Activated T-helper 17 cell treated with anti-CD3 and anti-CD28 coated beads, Interleukin-2, amount 50 U/mL, for 72 hours (primary cell): ENCODE measurements around the gene RASGEF1C. TPM values are rescaled to one million over a fixed set of nuclear protein-coding genes. Genes with fewer than 3 reads are reported as not detected.

Experiments
- ATAC-seq: fragments of 150-1000 bp; cut with Tn5 transposase; replicated peaks from 2 replicates; pipeline ENCODE4 v1.10.0; 2021; ENCODE audit warnings: mild to moderate bottlenecking, moderate library complexity
- H3K27ac Mint-ChIP-seq: one replicate; pipeline ENCODE4 v1.8.0; 2022; ENCODE audit warnings: mixed read lengths
- H3K27me3 Mint-ChIP-seq: one replicate; pipeline ENCODE4 v1.8.0; 2022; ENCODE audit warnings: mixed read lengths
- H3K36me3 Mint-ChIP-seq: one replicate; pipeline ENCODE4 v1.8.0; 2022; ENCODE audit warnings: low read depth, mild to moderate bottlenecking, mixed read lengths
- H3K4me1 Mint-ChIP-seq: one replicate; pipeline ENCODE4 v1.8.0; 2022; ENCODE audit warnings: mixed read lengths
- H3K4me3 Mint-ChIP-seq: one replicate; pipeline ENCODE4 v1.8.0; 2022; ENCODE audit warnings: mild to moderate bottlenecking, mixed read lengths
- H3K9me3 Mint-ChIP-seq: one replicate; pipeline ENCODE4 v1.8.0; 2022; ENCODE audit warnings: mixed read lengths
- total RNA-seq, 2 donors: library from RNA; stranded (reverse); gene quantifications; one replicate each; pipeline ENCODE4 v1.2.3, GENCODE V29; 2022

RASGEF1C gene
- total RNA-seq, 2 donors from 2014 or later = not detected

DNA sequence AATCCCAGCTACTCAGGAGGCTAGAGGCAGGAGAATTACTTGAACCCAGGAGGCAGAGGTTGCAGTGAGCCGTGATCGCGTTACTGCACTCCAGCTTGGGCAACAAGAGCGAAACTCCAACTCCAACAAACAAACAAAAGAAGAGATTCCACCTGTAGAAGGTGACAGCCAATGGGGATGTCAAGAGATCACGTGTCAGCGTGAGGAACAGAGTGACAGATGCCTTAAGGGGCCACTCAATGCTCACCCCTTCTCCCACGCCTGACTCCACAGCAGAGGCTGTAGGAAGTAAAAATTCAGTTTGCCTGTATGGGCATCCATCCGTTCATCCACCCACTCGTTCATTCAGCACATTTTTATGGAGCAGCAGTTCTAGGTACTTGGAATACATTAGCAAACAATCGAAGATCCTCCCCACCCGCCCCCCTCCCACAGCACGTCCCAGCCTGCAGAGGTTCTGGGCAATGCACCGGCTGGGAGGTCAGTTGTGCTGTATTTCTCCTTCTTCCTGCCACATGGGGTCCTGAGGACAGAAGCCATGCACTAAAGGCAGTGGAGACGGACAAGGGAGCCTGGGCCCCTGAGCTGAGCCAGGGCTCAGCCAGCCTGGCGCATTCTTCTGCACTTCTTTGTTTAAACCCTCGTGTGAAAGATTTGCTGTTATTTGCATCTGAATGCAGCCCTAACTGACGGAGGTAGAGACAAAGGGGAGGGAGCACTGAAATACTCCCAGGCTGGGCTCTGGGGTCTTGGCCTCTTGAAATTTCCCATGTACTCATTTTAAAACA, 126.2 kb downstream of the RASGEF1C start:
- H3K4me3 Mint-ChIP-seq = no peak overlapping the region
- peaks cover 17% of the 10 kb centered on the region for H3K27me3 Mint-ChIP-seq
- H3K9me3 Mint-ChIP-seq = no peaks in the 10 kb centered on the region

DNA sequence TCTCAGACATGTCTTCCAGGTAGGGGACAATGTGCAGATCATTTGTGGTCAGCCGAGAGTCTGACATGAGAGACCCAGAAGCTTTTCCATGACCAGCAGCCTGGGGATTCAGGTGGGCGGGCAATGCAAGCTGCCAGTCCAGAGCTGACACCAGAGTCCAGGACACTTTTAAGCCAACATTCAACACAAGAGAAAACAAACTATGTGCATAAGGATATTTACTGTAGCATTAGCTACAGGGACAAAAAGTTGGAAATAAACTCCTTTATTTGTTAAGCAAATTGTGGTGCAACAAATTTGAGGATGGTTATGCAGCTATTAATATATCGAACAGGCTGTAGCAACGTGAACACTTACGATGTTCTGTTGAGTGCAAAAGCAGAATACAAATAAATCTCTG, 127.5 kb downstream of the RASGEF1C start:
- Mint-ChIP-seq H3K27me3 (peaks cover 17% of the 10 kb centered on the region), H3K4me1 (no peaks in the 10 kb centered on the region), H3K27ac (no peak overlapping the region), H3K36me3 (no peaks in the 10 kb centered on the region), H3K9me3 (no peaks in the 10 kb centered on the region), H3K4me3 (no peak overlapping the region)
- no peak for ATAC-seq

More for the DNA sequence above, 126.2 kb downstream of the RASGEF1C start:
- Mint-ChIP-seq H3K4me1 (no peaks in the 10 kb centered on the region), H3K36me3 (no peaks in the 10 kb centered on the region), H3K27ac (no peak overlapping the region)
- ATAC-seq = no peak

DNA sequence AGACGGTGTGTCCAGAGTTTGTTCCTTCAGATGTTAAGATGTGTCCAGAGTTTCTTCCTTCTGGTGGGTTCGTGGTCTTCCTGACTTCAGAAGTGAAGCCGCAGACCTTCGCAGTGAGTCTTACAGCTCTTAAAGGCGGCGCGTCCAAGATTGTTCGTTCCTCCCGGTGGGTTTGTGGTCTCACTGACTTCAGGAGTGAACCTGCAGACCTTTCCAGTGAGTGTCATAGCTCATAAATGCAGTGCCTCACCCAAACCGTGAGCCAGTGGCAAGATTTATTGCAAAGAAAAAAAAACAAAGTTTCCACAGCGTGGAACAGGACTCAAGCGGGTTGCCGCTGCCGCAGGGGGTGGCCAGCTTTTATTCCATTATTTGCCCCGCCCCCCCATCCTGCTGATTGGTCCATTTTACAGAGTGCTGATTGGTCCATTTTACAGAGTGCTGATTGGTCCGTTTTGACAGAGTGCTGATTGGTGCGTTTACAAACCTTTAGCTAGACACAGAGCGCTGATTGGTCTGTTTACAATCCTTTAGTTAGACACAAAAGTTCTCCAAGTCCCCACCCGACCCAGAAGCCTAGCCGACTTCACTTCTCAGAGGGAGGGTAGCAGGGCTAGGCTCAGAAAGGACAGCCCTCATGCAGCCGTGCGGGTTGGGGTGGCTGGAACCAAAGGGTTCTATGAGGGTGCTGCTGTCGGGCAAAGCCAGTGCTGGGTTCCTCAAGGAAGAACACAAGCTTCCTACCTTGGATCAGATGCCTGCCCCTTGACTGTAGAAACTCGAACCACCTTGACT, 128.3 kb downstream of the RASGEF1C start:
- H3K4me1 Mint-ChIP-seq = no peaks in the 10 kb centered on the region
- no peak overlapping the region for H3K4me3 Mint-ChIP-seq
- ATAC-seq = no peak
- peaks cover 17% of the 10 kb centered on the region for H3K27me3 Mint-ChIP-seq
- H3K36me3 Mint-ChIP-seq = no peaks in the 10 kb centered on the region
- no peak overlapping the region for H3K27ac Mint-ChIP-seq
- H3K9me3 Mint-ChIP-seq = no peaks in the 10 kb centered on the region

DNA sequence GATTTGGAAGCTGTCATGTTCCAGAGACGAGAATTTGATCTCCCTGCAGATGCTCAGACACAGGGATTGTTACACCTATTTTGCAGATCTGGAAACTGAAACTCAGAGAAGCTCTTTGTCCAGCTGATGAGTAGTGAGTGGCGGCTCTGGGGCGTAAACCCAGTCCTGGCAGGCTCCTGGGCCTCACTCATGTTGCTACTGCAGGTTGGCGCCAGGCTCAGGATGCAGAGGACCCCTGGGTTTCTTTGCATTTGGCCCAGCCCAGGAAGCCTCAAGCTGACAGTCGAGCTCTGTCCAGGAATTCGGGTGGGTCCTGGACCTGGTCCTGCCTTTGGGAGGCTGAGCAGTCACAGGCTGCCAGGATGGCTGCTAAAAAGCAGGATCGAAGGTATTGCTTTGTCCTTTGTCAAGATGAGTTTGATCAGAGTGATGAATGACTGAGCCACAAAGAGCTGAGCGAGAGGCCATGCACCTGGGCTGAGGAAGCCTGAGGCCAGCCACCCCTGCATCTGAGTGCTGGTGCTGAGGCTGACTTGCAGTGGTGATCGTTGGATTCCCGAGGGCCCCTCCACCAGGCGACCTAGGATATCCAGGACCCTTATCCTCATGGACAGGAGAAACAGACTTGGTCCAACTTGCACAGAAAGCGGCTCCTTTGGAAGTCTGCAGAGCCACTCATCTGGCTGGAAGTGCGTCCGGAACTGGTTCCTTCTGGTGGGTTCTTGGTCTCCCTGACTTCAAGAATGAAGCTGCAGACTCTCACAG, 129.1 kb downstream of the RASGEF1C start:
- ATAC-seq = no peak
- H3K4me1 Mint-ChIP-seq = no peaks in the 10 kb centered on the region
- H3K9me3 Mint-ChIP-seq = no peaks in the 10 kb centered on the region
- H3K27ac Mint-ChIP-seq = no peak overlapping the region
- peaks cover 17% of the 10 kb centered on the region for H3K27me3 Mint-ChIP-seq
- H3K4me3 Mint-ChIP-seq = no peak overlapping the region
- no peaks in the 10 kb centered on the region for H3K36me3 Mint-ChIP-seq

DNA sequence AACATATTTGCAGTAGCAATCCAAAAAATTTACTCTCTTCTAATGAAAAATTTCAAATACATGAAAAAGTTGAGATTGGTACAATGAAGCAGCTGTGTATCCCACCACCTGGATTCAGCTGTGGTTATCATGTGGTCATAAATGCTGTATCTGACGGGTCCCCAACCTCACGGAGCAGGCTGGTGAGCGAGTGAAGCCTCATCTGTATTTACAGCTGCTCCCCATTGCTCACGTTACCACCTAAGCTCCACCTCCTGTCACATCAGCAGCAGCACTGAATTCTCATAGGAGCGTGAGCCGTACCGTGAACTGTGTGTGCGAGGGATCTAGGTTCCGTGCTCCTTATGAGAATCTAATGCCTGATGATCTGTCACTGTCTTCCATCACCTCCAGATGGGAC, 130.7 kb downstream of the RASGEF1C start:
- no peaks in the 10 kb centered on the region for H3K36me3 Mint-ChIP-seq
- no peaks in the 10 kb centered on the region for H3K9me3 Mint-ChIP-seq
- peaks cover 14% of the 10 kb centered on the region for H3K27me3 Mint-ChIP-seq
- H3K4me1 Mint-ChIP-seq = no peaks in the 10 kb centered on the region
- ATAC-seq = no peak
- no peak overlapping the region for H3K27ac Mint-ChIP-seq
- no peak overlapping the region for H3K4me3 Mint-ChIP-seq

DNA sequence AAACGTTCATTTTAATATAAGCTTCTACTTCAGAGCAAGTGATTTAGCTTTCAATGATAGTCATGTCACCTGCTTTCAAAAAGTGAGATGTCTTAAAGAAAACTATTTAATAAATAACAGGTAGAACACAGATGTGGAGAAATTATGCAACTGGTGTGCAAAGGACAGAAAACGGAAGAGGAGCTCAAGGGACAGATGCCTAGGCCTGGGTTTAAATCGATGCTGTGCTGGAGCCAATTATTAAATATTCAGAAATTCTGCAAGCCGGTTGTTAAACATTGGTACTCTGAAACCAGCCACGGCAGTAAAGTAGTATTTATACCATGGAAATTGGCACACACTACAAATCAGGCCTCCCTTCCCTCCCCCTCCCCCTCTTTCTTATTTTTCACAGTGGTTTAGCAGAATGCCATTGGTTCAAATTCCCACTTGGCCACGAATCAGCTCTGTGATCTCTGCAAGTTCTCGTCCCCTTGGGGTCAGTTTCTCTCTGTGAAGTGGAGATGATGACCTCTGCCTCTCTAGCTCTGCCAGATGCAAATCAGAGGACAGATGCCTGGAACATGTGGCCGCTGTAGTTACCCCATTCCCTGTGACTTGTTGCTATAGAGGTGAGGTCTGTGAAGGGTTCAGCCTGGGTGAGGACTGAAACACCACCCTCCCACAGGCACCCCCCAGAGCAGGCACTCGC, 131.3 kb downstream of the RASGEF1C start:
- Mint-ChIP-seq H3K9me3 (no peaks in the 10 kb centered on the region), H3K36me3 (no peaks in the 10 kb centered on the region), H3K27me3 (peaks cover 14% of the 10 kb centered on the region), H3K27ac (no peak overlapping the region), H3K4me1 (no peaks in the 10 kb centered on the region), H3K4me3 (no peak overlapping the region)
- no peak for ATAC-seq

DNA sequence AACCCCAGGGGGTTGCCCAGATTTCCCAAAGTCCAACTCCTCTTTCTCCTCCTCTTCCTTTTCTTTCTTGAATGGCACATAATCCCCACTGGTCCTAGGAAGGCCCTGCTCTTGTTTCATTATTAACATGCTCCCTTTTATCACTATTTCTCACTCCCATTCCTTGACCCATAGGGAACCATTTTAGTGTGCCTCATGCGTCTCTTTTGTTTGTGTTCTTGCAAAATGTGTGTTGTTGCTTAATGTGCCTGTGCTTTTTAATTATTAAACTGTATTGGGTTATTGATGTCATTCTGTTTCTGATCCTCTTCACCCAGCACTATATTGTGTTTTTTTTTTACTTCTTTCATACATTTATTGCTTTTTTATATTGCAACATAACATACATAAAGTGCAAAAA, 133.3 kb downstream of the RASGEF1C start:
- Mint-ChIP-seq H3K36me3 (no peaks in the 10 kb centered on the region), H3K4me1 (no peaks in the 10 kb centered on the region), H3K27me3 (peaks cover 11% of the 10 kb centered on the region), H3K4me3 (no peak overlapping the region), H3K27ac (no peak overlapping the region), H3K9me3 (no peaks in the 10 kb centered on the region)
- no peak for ATAC-seq

DNA sequence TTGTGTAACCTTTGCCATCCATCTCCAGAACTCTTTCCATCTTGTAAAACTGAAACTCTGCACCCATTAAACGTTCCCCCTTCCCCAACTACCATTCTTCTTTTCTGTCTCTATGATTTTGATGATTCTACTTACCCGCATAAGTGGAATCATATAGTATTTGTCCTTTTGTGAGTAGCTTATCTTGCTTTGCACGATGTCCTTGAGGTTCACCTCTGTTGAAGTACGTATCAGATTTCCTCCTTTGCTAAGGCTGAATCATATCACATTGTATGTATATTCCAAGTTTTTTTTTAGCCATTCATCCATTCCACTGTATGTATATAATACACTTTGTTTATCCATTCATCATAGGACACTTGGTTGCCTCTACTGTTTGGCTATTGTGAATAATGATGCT, 134.5 kb downstream of the RASGEF1C start:
- H3K9me3 Mint-ChIP-seq = no peaks in the 10 kb centered on the region

DNA sequence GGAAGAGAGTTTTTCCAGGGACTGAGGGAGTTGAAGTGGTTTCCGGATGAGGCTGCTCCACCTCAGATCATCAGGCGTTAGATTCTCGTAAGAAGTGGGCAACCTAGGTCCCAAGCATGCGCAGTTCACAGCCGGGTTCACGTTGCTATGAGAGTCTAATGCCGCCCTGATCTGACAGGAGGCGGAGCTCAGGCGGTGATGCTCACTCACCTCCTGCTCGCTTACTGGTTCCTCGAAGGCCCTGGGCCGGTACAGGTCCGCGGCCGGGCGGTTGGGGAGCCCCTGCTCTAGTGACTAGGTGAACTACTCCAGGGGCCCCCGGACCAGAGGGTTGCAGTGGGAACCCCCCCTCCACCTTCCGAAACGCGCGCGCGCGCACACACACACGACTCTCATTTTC, 136.5 kb downstream of the RASGEF1C start:
- H3K27ac Mint-ChIP-seq = no peak overlapping the region
- no peaks in the 10 kb centered on the region for H3K9me3 Mint-ChIP-seq
- H3K27me3 Mint-ChIP-seq = no peaks in the 10 kb centered on the region
- no peaks in the 10 kb centered on the region for H3K4me1 Mint-ChIP-seq
- H3K4me3 Mint-ChIP-seq = peak overlapping the region; percentile 58
- ATAC-seq = no peak
- no peaks in the 10 kb centered on the region for H3K36me3 Mint-ChIP-seq

More for the DNA sequence above, 134.5 kb downstream of the RASGEF1C start:
- no peak overlapping the region for H3K27ac Mint-ChIP-seq
- H3K4me1 Mint-ChIP-seq = no peaks in the 10 kb centered on the region
- no peaks in the 10 kb centered on the region for H3K36me3 Mint-ChIP-seq
- no peak for ATAC-seq
- H3K4me3 Mint-ChIP-seq = no peak overlapping the region
- H3K27me3 Mint-ChIP-seq = peaks cover 7% of the 10 kb centered on the region

DNA sequence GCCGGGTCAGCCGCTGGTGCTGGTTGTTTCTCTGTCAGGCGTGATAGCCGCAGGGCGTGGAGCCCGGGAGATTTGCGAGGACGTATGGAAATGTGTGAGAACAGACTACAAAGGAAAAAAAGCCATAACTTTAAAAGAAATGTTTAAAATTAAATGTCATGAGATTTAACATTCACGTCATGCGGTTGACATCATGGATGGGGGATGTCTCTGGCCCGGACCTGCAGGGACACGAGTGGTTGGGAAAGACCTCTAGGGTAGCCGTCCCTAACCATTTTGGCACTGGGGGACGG, 136.8 kb downstream of the RASGEF1C start:
- H3K36me3 Mint-ChIP-seq = no peaks in the 10 kb centered on the region
- H3K27me3 Mint-ChIP-seq = no peaks in the 10 kb centered on the region
- H3K4me3 Mint-ChIP-seq = peak overlapping the region; percentile 58
- no peaks in the 10 kb centered on the region for H3K9me3 Mint-ChIP-seq
- H3K27ac Mint-ChIP-seq = no peak overlapping the region
- no peak for ATAC-seq
- no peaks in the 10 kb centered on the region for H3K4me1 Mint-ChIP-seq

DNA sequence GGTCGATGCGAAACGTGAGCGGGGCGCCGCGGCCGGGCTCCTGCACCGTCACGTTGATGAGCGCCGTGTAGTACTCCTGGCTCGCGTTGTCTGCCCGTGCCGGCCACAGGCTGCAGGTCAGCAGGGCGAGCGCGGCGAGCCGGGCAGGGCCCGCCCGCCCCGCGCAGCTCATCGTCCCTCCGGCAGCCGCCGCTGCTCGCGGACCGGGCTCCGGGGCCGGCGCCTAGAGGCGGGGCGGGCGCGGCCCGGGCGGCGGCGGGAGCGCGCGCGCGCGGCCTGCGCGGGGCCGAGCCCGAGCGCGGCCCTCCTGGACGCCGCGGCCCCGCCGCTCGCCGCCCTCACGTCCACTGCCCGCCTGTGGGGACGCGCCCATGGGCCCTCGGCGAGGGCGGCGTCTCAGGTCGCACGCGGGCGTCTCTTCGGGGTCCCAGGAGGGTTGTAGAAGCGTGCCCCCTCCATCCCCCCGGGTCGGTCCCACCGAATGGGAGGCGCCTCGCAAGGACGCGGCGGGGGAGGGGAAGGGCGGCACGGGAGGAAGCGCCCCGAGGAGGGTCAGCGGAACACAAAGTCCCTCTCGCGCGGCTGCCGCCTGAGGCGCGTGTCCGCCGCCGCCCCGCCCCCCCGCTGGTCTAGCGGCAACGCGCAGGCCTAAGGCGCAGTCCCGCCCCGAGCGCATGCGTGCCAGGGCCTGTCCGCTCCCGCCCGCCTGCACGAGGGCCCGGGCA, 137.3 kb downstream of the RASGEF1C start, which contains the start of gene RNF130:
TSS of gene RNF130 (minus strand) at position 229 of the 725 bp plus-strand sequence. CDS start at position 172, 57 bp downstream.
- Mint-ChIP-seq H3K4me3 (peak within 1 kb of the TSS; percentile 83), H3K27ac (peak within 1 kb of the TSS; percentile 74), H3K9me3 (no peaks in the 10 kb centered on the region), H3K36me3 (no peaks in the 10 kb centered on the region), H3K27me3 (no peaks in the 10 kb centered on the region), H3K4me1 (no peaks in the 10 kb centered on the region)
- peak; percentile 87 for ATAC-seq

DNA sequence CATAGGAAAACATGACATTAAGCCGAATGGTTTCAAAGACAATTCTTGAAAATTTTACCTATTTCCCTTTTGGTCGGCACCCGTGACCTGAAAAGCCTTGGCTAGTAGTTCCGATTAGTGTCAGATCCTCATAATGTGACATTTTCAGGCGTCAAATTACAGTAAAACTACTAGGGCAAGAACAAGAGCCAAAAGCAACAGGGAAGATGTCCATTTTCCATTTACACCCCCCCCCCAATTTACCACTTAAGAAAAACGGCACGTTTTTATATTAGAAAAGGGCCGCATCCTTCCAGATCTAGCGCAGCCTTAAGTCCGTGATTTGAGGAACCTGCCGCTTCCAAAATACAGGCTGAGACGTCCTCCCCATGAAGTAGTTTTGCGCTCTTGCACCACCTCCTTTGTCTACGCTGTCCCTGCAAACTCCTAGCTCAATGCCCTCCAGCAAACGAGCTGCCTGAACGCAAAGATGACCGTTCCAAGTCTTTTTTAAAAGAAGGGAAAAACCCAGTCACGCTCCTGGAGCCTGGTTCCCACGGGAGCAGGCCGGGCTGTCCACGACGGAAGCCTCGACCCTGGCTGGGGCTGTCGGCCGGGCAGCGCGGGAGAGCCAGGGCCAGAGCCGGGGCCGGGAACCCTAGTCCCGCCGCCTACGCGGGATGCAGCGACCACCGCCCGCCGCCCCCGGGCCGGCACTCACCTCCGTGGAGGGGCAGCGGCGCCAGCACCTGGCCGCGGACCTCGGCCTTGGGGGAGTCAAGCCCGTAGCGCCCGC, 138.1 kb downstream of the RASGEF1C start:
- Mint-ChIP-seq H3K36me3 (no peaks in the 10 kb centered on the region), H3K9me3 (no peaks in the 10 kb centered on the region), H3K4me3 (peak overlapping the region; percentile 83), H3K4me1 (no peaks in the 10 kb centered on the region), H3K27me3 (no peaks in the 10 kb centered on the region), H3K27ac (peak overlapping the region; percentile 74)
- ATAC-seq = peak; percentile 25

DNA sequence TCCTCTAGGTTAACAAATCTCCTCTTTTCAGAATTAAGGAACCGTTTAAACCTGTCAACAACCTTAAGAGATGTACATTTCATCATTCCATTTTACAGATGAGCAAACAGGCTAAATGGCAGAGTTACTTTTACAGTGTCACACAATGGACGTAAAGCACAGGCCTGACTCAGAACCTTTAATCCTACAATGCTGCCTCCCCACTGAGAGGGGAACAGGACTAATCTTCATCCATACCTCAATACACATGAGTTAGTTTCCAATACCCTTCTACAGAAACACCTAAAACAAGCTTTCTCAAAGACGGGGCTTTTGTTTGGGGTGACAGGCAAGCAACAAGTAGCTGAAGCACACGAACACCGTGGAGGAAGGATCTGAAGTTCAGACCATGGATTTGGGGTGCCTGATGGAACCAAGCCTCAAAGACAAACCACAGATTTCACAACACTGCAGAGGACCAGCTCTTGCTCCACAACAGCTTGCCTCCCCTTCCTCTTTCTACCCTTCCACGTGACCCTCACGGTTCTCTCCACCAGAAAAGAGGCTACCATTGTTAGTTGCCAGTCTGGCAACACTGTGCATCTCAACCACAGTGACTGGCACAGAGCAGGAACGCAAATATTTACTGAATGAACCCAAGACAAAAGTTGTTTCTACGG, 139.3 kb downstream of the RASGEF1C start:
- H3K36me3 Mint-ChIP-seq = no peaks in the 10 kb centered on the region
- no peaks in the 10 kb centered on the region for H3K27me3 Mint-ChIP-seq
- H3K4me3 Mint-ChIP-seq = peak overlapping the region; percentile 83
- H3K9me3 Mint-ChIP-seq = no peaks in the 10 kb centered on the region
- no peaks in the 10 kb centered on the region for H3K4me1 Mint-ChIP-seq
- no peak for ATAC-seq
- no peak overlapping the region for H3K27ac Mint-ChIP-seq
